Heart left ventricle (tissue), 16 donors: ENCODE results near the gene UBE3B. TPM values are rescaled to one million over a fixed set of nuclear protein-coding genes. Genes with fewer than 3 reads are reported as not detected.

Experiments
- ATAC-seq, 4 donors: fragments of 200-7000 bp; cut with Tn5 transposase; one replicate each; pipeline ENCODE4 v1.9.1; 2020 to 2022; ENCODE audit warnings: moderate library complexity in 4 of 4, mild to moderate bottlenecking in 3 of 4, moderate number of reproducible peaks in 1 of 4
- DNase-seq, 5 donors: peaks; one replicate each; pipeline ENCODE4 v3.0.0-alpha.2; 2020
- H3K27ac ChIP-seq, 12 donors: fragments of 200-600 bp; sonication (generic) in 4 of 12; one replicate each; pipeline versions ENCODE4 v1.5.0 to v1.8.0; 2016 to 2022; ENCODE audit warnings: mild to moderate bottlenecking in 2 of 12
- H3K27me3 ChIP-seq, 9 donors: fragments of 200-600 bp; sonication (generic) in 2 of 9; one replicate each; pipeline versions ENCODE4 v1.5.1 to v1.8.0; 2016 to 2022; ENCODE audit warnings: mild to moderate bottlenecking in 3 of 9
- H3K36me3 ChIP-seq, 9 donors: fragments of 200-600 bp; sonication (generic) in 2 of 9; one replicate each; pipeline versions ENCODE4 v1.5.0 to v1.8.0; 2018 to 2022; ENCODE audit warnings: mild to moderate bottlenecking in 2 of 9
- H3K4me1 ChIP-seq, 12 donors: fragments of 200-600 bp; sonication (generic) in 4 of 12; one replicate each; pipeline versions ENCODE4 v1.5.0 to v1.8.0; 2016 to 2022; ENCODE audit warnings: mild to moderate bottlenecking in 3 of 12
- H3K4me3 ChIP-seq, 12 donors: fragments of 200-600 bp; sonication (generic) in 4 of 12; one replicate each; pipeline versions ENCODE4 v1.5.0 to v1.8.0; 2017 to 2022; ENCODE audit warnings: mild to moderate bottlenecking in 9 of 12, moderate library complexity in 4 of 12
- H3K9me3 ChIP-seq, 12 donors: fragments of 200-600 bp; sonication (generic) in 4 of 12; one replicate each; pipeline versions ENCODE4 v1.5.0 to v1.8.0; 2016 to 2022; ENCODE audit warnings: mild to moderate bottlenecking in 1 of 12
- CTCF ChIP-seq, 12 donors: fragments of 200-600 bp; sonication (generic) in 4 of 12; IDR thresholded peaks; one replicate each; pipeline versions ENCODE4 v1.5.0 to v1.8.0; 2018 to 2022; ENCODE audit warnings: antibody characterized with exemption in 12 of 12, mild to moderate bottlenecking in 5 of 12
- POLR2A ChIP-seq, 2 donors: fragments of 450-650 bp; IDR thresholded peaks; one replicate each; pipeline ENCODE4 v1.6.1; 2017; ENCODE audit warnings: antibody characterized with exemption in 2 of 2, mild to moderate bottlenecking in 2 of 2, moderate library complexity in 2 of 2
- WGBS, 4 donors: extraction: QIAGEN DNeasy Blood & Tissue Kit in 2 of 4; methylation state at CpG; one replicate each; pipeline versions ENCODE4 v1.1.5 to v1.1.7; 2013 to 2018; 5-methylcytosine and 5-hydroxymethylcytosine counted together
- intact Hi-C, 10 donors: fragments of 100-400 bp; cut with DNase I; formaldehyde crosslinking; loops; one replicate each; pipeline versions ENCODE4 v1.11.1 to v1.14.2; 2022
- polyA plus RNA-seq, 2 donors: library from polyadenylated mRNA; stranded (reverse); fragments of 200-250 nt; gene quantifications; one replicate each; pipeline ENCODE4 v1.2.3, GENCODE V29; 2013
- total RNA-seq, 9 donors: library from RNA; depleted of rRNA in 2 of 9; stranded (reverse); fragments of >200 nt in 2 of 9; fragmentation: NEBNext Ultra II Directional in 3 of 9; extraction: Animal tissue kit (Norgen Biotek cat#: 25700) in 3 of 9; gene quantifications; one replicate each; pipeline versions ENCODE4 v1.1.0 to v1.2.4, GENCODE V29; 2016 to 2023
- donor health status: ischemic (EF 13 %, LVEDD 7.1; RV severe dilation, severe dysfunction).
- donor health status: healthy with polysubstance abuse.
- donor health status: DM: no; HTN: yes; CAD: no.
- donor health status: DM: no; HTN: no; CAD: no.
- donor health status: ischemic (EF 25% LVEDD 6.9; RV normal size, moderate dysfunction).
- donor health status: ischemic (EF 25% LVEDD 5.7; RV mildly dilated, moderate dysfunction).
- donor health status: healthy.
- donor health status: DM: yes; HTN: yes; CAD: no.
- donor health status: ischemic (EF 35%, LVEDD 5.7; RV mildly dilated, moderate dysfunction).
- donor health status: nonischemic (EF 11% LVEDD 7.7; RV severe dilation, severe dysfunction).
- donor health status: DM: yes; HTN: yes; CAD: no.
- donor health status: PGD.
- donor health status: ischemic (EF 29% LVEDD 5.4; RV normal size, mild dysfunction).
- donor health status: nonischemic (EF 23%, LVEDD 6.1; RV moderate dilation, normal function).

The UBE3B gene
- total and polyA plus RNA-seq, 11 donors = 19.1 to 82.7 (median 50.6) TPM

GRCh38 chr12:109580684-109581333 is 103.4 kb downstream of the UBE3B start:
- H3K36me3 ChIP-seq = peaks cover 0 to 78% (median 73%) of the 10 kb centered on the region in 9 donors
- no peak for ATAC-seq

GRCh38 chr12:109581334-109581691 is 103.9 kb downstream of the UBE3B start:
- intact Hi-C loops = no loop called here
- peak in 1 of 5 donors; percentile 33 for DNase-seq
- no peak for ATAC-seq

More at GRCh38 chr12:109580684-109581333, 103.4 kb downstream of the UBE3B start:
- H3K4me3 ChIP-seq = no peak overlapping the region
- intact Hi-C loops = no loop called here
- peak in 1 of 5 donors; percentile 35 for DNase-seq
- no peaks in the 10 kb centered on the region for H3K9me3 ChIP-seq
- no peaks in the 10 kb centered on the region for H3K4me1 ChIP-seq
- WGBS, 4 donors = 91 to 93% (median 92%) methylated on average over 13 of the region's 13 CpGs
- no peak overlapping the region for H3K27ac ChIP-seq
- no peaks in the 10 kb centered on the region for H3K27me3 ChIP-seq
- TF ChIP-seq CTCF (IDR thresholded peaks at IDR 0.05) (no peak), POLR2A (IDR thresholded peaks at IDR 0.05) (no peak)

GRCh38 chr12:109581856-109582255 is 104.4 kb downstream of the UBE3B start:
- Histone ChIP-seq H3K27ac (no peak overlapping the region), H3K9me3 (no peaks in the 10 kb centered on the region), H3K36me3 (peaks cover 0 to 78% (median 65%) of the 10 kb centered on the region in 9 donors), H3K27me3 (no peaks in the 10 kb centered on the region), H3K4me3 (no peak overlapping the region), H3K4me1 (no peaks in the 10 kb centered on the region)
- TF ChIP-seq POLR2A (IDR thresholded peaks at IDR 0.05) (no peak), CTCF (IDR thresholded peaks at IDR 0.05) (no peak)
- 89 to 93% (median 89%) methylated on average over 8 of the region's 8 CpGs for WGBS, 4 donors
- peak in 1 of 5 donors; percentile 28 for DNase-seq
- ATAC-seq = no peak
- intact Hi-C loops = no loop called here

More at GRCh38 chr12:109581334-109581691, 103.9 kb downstream of the UBE3B start:
- WGBS, 4 donors = 87 to 98% (median 93%) methylated on average over 12 to 18 of the region's 18 CpGs
- Histone ChIP-seq H3K4me1 (no peaks in the 10 kb centered on the region), H3K27me3 (no peaks in the 10 kb centered on the region), H3K27ac (no peak overlapping the region), H3K36me3 (peaks cover 0 to 77% (median 69%) of the 10 kb centered on the region in 9 donors), H3K9me3 (no peaks in the 10 kb centered on the region), H3K4me3 (no peak overlapping the region)
- TF ChIP-seq CTCF (IDR thresholded peaks at IDR 0.05) (no peak), POLR2A (IDR thresholded peaks at IDR 0.05) (no peak)

GRCh38 chr12:109582636-109583035 is 105.2 kb downstream of the UBE3B start:
- intact Hi-C loops = no loop called here
- DNase-seq = peak in 2 of 5 donors; percentile 44 to 74
- H3K36me3 ChIP-seq = peaks cover 0 to 77% (median 64%) of the 10 kb centered on the region in 9 donors

More at GRCh38 chr12:109582636-109583035, 105.2 kb downstream of the UBE3B start:
- TF ChIP-seq CTCF (IDR thresholded peaks at IDR 0.05) (no peak), POLR2A (IDR thresholded peaks at IDR 0.05) (no peak)
- no peak overlapping the region for H3K4me3 ChIP-seq
- no peaks in the 10 kb centered on the region for H3K9me3 ChIP-seq
- no peak overlapping the region for H3K27ac ChIP-seq
- no peaks in the 10 kb centered on the region for H3K4me1 ChIP-seq
- H3K27me3 ChIP-seq = no peaks in the 10 kb centered on the region
- ATAC-seq = peak in 3 of 4 donors; percentile 27 to 80 (median 61)
- 75 to 86% (median 79%) methylated on average over 5 of the region's 5 CpGs for WGBS, 4 donors
